ENCODE data around the gene RTN4R.

The RTN4R gene

GRCh38 chr22:20222764-20223420 is 45.2 kb downstream of the RTN4R start:
- no peak for DNase-seq (ENCODE audit: low spot score)
- no peak for TF ChIP-seq CTCF (IDR thresholded peaks at IDR 0.05; ENCODE audit: extremely low read depth, insufficient read depth, missing control alignments)
- in situ Hi-C loops (cut with MboI; ENCODE audit: low pct_unique_long_range_greater_than_20kb, low sequenced_read_pairs, unreplicated experiment) = no loop called here

GRCh38 chr22:20221421-20222340 is 46.4 kb downstream of the RTN4R start:
- in situ Hi-C loops (cut with MboI; ENCODE audit: low pct_unique_long_range_greater_than_20kb, low sequenced_read_pairs, unreplicated experiment) = no loop called here
- no peak for TF ChIP-seq CTCF (IDR thresholded peaks at IDR 0.05; ENCODE audit: extremely low read depth, insufficient read depth, missing control alignments)
- no peak for DNase-seq (ENCODE audit: low spot score)

GRCh38 chr22:20220629-20221026 is 47.5 kb downstream of the RTN4R start:
- no peak for DNase-seq (ENCODE audit: low spot score)
- no peak for TF ChIP-seq CTCF (IDR thresholded peaks at IDR 0.05; ENCODE audit: extremely low read depth, insufficient read depth, missing control alignments)
- in situ Hi-C loops (cut with MboI; ENCODE audit: low pct_unique_long_range_greater_than_20kb, low sequenced_read_pairs, unreplicated experiment) = no loop called here

GRCh38 chr22:20219667-20220628 is 48.2 kb downstream of the RTN4R start:
- no peak for TF ChIP-seq CTCF (IDR thresholded peaks at IDR 0.05; ENCODE audit: extremely low read depth, insufficient read depth, missing control alignments)
- in situ Hi-C loops (cut with MboI; ENCODE audit: low pct_unique_long_range_greater_than_20kb, low sequenced_read_pairs, unreplicated experiment) = no loop called here
- no peak for DNase-seq (ENCODE audit: low spot score)

- in situ Hi-C loops (cut with MboI; ENCODE audit: low pct_unique_long_range_greater_than_20kb, low sequenced_read_pairs, unreplicated experiment) = no loop called here
- no peak for TF ChIP-seq CTCF (IDR thresholded peaks at IDR 0.05; ENCODE audit: extremely low read depth, insufficient read depth, missing control alignments)
- no peak for DNase-seq (ENCODE audit: low spot score)
These were observed 49.1 kb downstream of the RTN4R start for GRCh38 chr22:20218987-20219386.

- in situ Hi-C loops (cut with MboI; ENCODE audit: low pct_unique_long_range_greater_than_20kb, low sequenced_read_pairs, unreplicated experiment) = no loop called here
- no peak for DNase-seq (ENCODE audit: low spot score)
- TF ChIP-seq CTCF (IDR thresholded peaks at IDR 0.05; ENCODE audit: extremely low read depth, insufficient read depth, missing control alignments) = no peak
These were observed 49.7 kb downstream of the RTN4R start for GRCh38 chr22:20218326-20218872.

Measured in GM13977 (cell line).